ENCODE measurements around the gene FBXO42.

The FBXO42 gene

DNA sequence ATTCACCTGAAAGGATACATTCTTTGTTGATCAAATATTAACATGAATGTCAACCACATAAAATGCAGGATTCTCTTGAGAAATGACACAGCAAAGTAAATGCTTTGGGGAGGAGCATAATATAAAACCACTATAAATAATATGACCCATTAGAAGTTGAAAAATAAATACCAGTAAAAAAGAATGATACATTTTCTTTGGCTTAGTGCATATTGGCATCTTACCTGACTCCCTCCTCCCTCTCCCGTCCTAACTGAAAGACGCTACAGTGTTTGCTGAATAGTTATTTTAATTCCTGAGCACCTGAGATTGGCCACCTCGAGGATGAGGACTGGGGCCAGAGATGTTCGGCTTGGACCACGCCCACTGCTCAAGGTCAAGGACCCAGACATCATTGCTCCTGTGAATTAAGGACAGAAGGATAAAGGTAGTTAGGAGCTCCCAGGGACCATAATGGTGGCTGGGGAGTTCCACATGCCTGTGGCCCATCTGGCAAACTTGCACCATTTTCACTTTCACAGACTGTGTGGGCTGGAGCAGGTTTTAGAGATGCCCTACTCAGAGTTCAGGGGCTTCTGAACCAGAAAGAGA, 98.9 kb downstream of the FBXO42 start:
- peaks cover 51% of the 10 kb centered on the region for H3K36me3 ChIP-seq
- H3K4me3 ChIP-seq (ENCODE audit: low read depth, low read length) = no peak overlapping the region
- H3K27me3 ChIP-seq (ENCODE audit: insufficient read depth, low read depth, severe bottlenecking) = no peaks in the 10 kb centered on the region
- no peak for DNase-seq
- TF ChIP-seq, protein P1, sequence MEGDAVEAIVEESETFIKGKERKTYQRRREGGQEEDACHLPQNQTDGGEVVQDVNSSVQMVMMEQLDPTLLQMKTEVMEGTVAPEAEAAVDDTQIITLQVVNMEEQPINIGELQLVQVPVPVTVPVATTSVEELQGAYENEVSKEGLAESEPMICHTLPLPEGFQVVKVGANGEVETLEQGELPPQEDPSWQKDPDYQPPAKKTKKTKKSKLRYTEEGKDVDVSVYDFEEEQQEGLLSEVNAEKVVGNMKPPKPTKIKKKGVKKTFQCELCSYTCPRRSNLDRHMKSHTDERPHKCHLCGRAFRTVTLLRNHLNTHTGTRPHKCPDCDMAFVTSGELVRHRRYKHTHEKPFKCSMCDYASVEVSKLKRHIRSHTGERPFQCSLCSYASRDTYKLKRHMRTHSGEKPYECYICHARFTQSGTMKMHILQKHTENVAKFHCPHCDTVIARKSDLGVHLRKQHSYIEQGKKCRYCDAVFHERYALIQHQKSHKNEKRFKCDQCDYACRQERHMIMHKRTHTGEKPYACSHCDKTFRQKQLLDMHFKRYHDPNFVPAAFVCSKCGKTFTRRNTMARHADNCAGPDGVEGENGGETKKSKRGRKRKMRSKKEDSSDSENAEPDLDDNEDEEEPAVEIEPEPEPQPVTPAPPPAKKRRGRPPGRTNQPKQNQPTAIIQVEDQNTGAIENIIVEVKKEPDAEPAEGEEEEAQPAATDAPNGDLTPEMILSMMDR (IDR thresholded peaks at IDR 0.05; ENCODE audit: low read depth, low read length) = no peak
- no peak overlapping the region for H3K27ac ChIP-seq
- no peaks in the 10 kb centered on the region for H3K9me3 ChIP-seq (ENCODE audit: severe bottlenecking)

DNA sequence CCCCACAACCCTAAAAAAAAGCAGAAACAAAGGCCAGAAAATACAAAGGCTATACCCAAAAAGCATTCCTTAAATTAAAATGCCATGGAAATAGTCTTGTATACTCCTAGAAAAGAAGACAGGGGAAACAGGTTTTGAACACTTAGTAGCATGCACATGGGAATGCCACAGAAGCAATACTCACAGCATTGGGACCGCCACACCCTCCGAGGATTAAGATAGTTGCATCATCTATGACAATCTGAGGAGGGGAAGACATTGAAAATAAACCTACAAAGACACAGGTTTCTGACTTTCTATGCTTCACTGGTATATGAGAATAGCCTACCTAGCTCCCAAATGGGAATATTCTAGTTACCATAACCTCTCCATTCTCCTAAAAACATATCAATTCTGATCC, 99.4 kb downstream of the FBXO42 start:
- Histone ChIP-seq H3K36me3 (peaks cover 51% of the 10 kb centered on the region), H3K27ac (no peak overlapping the region), H3K9me3 (ENCODE audit: severe bottlenecking) (no peaks in the 10 kb centered on the region), H3K4me3 (ENCODE audit: low read depth, low read length) (no peak overlapping the region), H3K27me3 (ENCODE audit: insufficient read depth, low read depth, severe bottlenecking) (no peaks in the 10 kb centered on the region)
- TF ChIP-seq, protein P1 (IDR thresholded peaks at IDR 0.05; ENCODE audit: low read depth, low read length) = no peak
- no peak for DNase-seq

DNA sequence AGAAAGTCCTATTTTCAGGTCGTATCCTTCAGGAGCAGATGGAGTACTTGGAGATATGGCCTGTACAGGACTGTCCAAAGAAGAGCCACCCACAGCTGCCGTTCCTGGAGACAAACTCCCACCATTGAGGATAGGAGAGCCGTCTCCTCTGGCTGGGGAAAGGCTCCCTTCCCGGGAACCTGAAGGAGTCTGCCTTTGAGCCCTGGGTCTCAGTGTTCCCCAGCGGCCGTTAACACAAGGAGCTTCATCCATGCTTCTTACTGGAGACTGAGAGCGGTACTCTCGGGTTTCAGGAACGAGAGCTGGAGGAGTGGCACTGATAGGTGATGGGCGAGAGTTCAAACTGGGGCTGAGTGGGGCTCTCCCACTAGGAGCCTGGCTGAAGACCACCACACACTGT, 100.9 kb downstream of the FBXO42 start:
- Histone ChIP-seq H3K36me3 (peaks cover 53% of the 10 kb centered on the region), H3K4me3 (ENCODE audit: low read depth, low read length) (no peak overlapping the region), H3K27ac (no peak overlapping the region), H3K27me3 (ENCODE audit: insufficient read depth, low read depth, severe bottlenecking) (no peaks in the 10 kb centered on the region), H3K9me3 (ENCODE audit: severe bottlenecking) (no peaks in the 10 kb centered on the region)
- no peak for DNase-seq
- TF ChIP-seq, protein P1 (IDR thresholded peaks at IDR 0.05; ENCODE audit: low read depth, low read length) = no peak

DNA sequence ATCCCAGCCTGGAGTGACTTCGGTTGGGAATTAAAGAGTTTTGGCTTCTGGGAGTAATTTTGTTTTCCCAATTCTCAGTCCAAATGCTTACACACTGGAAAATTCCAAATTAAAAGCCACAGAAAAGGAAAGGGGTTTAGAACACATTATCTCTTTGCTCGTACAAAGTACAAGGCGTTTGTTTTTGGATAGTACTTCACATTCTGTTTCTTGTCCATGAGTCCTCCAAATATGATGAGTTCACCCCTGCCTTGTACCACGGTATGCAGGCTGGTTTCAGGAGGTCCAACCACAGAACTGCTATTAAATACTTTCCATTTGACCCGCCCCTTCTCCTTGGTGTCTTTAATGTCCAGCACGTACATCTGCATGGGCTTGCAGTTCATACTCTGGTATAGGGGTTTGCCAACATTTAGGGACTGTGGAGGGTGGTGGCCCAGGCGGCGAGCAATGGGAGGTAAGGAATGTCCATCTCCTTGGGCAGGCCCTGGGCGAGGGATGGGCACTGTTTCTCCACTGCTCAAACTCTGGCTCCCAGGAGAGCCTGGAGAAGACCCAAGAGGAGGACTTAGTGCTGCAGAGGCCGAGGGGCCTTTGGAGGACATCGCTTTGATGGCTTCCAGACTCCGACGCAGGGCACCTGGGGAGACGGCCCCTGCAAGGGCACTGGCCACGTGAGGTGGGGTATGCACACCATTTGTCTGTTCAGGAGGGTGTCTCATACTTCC, 101.6 kb downstream of the FBXO42 start:
- DNase-seq = no peak
- no peak overlapping the region for H3K4me3 ChIP-seq (ENCODE audit: low read depth, low read length)
- peaks cover 47% of the 10 kb centered on the region for H3K36me3 ChIP-seq
- TF ChIP-seq, protein P1 (IDR thresholded peaks at IDR 0.05; ENCODE audit: low read depth, low read length) = no peak
- H3K27ac ChIP-seq = no peak overlapping the region
- H3K9me3 ChIP-seq (ENCODE audit: severe bottlenecking) = no peaks in the 10 kb centered on the region
- no peaks in the 10 kb centered on the region for H3K27me3 ChIP-seq (ENCODE audit: insufficient read depth, low read depth, severe bottlenecking)

DNA sequence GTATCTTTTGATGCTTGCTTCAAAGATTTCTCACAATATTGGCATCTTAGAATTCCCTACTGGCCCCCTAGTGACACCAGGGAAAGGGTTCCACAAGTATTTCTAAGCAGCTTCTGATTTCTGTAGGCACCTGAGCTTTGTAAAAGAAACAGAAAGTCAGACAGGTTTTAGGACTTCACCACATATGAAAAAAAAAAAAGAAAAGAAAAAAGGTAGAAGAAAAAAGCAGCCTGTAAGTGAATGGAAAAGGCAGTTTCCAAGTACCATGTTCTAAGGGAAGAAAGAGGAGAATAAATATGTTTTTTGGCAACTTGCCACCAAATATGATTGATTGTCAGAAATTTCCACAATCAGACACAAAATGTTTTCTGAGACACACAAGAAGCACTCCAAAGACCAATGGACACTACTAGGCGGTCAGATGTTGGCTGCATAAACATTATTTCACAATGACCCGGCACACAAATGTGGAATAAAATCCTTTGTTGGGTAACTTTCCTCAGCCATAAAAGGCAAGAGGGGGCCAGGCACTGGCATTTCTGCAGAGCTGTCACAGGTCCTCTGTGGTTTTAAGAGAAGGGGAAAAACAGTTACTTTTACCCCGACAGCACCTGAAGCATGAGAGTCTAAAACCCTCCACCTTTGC, 102.6 kb downstream of the FBXO42 start:
- no peak for DNase-seq
- TF ChIP-seq, protein P1 (IDR thresholded peaks at IDR 0.05; ENCODE audit: low read depth, low read length) = no peak
- Histone ChIP-seq H3K4me3 (ENCODE audit: low read depth, low read length) (no peak overlapping the region), H3K27me3 (ENCODE audit: insufficient read depth, low read depth, severe bottlenecking) (no peaks in the 10 kb centered on the region), H3K9me3 (ENCODE audit: severe bottlenecking) (no peaks in the 10 kb centered on the region), H3K36me3 (peaks cover 38% of the 10 kb centered on the region), H3K27ac (no peak overlapping the region)

Measured in WERI-Rb-1 (cell line).